ACHN (cell line): ENCODE measurements around the gene CBX4.

Source experiments
- DNase-seq: peaks from one replicate; pipeline ENCODE4 v3.0.0-alpha.2; 2015
- in situ Hi-C: cut with HindIII; loops from 2 replicates; pipeline ENCODE4 v1.10.0; 2017; ENCODE audit warnings: low sequenced_read_pairs, low pct_ligation_motif_present, low pct_unique_long_range_greater_than_20kb

The CBX4 gene

DNA sequence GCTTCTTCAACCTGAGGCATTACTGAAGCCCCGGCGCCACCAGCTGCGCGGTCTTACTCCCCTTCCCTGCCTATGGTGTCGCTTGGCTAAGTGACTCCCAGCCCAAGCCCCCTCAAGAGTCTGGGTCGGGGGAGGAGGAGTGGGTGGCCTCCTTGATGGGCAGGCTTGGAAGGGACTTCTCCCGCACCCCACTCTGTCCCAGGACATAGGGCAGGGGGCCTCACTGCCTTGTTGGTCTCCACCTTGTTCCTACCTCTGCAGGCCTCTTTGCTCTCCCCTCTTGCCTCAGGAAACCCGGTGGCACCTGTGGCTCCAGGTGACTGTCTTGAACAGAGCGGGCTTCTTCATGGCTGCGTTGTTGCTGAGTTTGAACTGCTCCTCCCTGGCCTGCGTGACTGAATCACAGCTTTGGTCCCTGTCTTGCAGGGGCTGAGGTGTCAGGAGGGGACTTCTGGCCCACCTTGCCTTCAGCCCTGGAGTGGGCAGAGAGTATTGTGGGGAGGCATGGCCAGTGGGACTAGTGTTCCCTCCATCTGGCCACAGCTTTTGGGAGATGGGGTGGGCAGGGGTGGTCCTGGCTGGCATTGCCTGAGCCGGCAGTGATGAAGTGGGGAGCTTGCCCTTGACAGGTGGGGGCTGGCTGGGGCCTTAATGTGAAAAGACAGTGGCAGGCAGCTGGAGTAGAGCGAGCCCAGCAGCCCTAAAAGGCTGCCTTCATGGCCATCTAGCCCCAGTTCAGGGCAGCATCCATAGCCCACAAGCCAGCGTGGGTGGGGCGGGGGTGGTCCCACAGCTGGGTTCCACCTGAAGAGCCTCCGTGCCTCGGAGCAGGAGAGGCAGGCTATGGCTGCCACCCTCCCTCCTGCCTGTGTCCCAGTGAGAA, 54.0 kb downstream of the CBX4 start:
- DNase-seq = no peak
- in situ Hi-C loops = no loop called here

DNA sequence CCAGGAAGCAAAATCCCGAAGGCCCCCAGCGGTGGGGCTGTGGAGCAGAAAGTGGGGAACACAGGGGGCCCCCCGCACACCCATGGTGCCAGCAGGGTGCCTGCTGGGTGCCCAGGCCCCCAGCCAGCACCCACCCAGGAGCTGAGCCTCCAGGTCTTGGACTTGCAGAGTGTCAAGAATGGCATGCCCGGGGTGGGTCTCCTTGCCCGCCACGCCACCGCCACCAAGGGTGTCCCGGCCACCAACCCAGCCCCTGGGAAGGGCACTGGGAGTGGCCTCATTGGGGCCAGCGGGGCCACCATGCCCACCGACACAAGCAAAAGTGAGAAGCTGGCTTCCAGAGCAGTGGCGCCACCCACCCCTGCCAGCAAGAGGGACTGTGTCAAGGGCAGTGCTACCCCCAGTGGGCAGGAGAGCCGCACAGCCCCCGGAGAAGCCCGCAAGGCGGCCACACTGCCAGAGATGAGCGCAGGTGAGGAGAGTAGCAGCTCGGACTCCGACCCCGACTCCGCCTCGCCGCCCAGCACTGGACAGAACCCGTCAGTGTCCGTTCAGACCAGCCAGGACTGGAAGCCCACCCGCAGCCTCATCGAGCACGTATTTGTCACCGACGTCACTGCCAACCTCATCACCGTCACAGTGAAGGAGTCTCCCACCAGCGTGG, 54.8 kb downstream of the CBX4 start:
- in situ Hi-C loops = no loop called here
- DNase-seq = no peak

DNA sequence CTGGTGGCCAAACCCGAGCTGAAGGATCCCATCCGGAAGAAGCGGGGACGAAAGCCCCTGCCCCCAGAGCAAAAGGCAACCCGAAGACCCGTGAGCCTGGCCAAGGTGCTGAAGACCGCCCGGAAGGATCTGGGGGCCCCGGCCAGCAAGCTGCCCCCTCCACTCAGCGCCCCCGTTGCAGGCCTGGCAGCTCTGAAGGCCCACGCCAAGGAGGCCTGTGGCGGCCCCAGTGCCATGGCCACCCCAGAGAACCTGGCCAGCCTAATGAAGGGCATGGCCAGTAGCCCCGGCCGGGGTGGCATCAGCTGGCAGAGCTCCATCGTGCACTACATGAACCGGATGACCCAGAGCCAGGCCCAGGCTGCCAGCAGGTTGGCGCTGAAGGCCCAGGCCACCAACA, 55.3 kb downstream of the CBX4 start:
- in situ Hi-C loops = no loop called here
- no peak for DNase-seq
